K562 (cell line): ENCODE measurements around the gene HOXA9. TPM values are rescaled to one million over a fixed set of nuclear protein-coding genes. Genes with fewer than 3 reads are reported as not detected.

Source experiments
- ATAC-seq: fragments of 200-7000 bp; cut with Tn5 transposase; 3 replicates; pipeline ENCODE4 v1.9.1; 2020; ENCODE audit warnings: moderate library complexity
- BruUV-seq: library from RNA; stranded (reverse); fragments of 400-500 nt; replicated peaks from 2 replicates; lab custom pipeline; 2021; lab: Mats Ljungman, UMichigan
- CTCF ChIA-PET: fragments of 300-600 bp; formaldehyde crosslinking; extraction: SDS; loops from one replicate; lab custom pipeline; 2021; ENCODE audit warnings: low intra/inter-chr PET ratio; lab: Yijun Ruan, JAX
- POLR2A ChIA-PET: fragments of 300-600, 350-650 bp; sonication (Branson Sonifier 250); formaldehyde crosslinking; extraction: SDS; loops from one replicate; lab custom pipeline; 2021; ENCODE audit warnings: antibody characterized with exemption, inconsistent platforms; lab: Yijun Ruan, JAX
- DNase-seq, 4 experiments: peaks; one replicate each; pipeline versions ENCODE4 v3.0.0 to v3.0.0-alpha.2; 2011 to 2018; ENCODE audit warnings: low spot score in 3 of 4, mixed read lengths in 3 of 4; ENCODE audit errors: extremely low read depth in 1 of 4
- FAIRE-seq: peaks from 2 replicates; lab custom pipeline; 2011; peaks lifted over from hg19 to GRCh38; lab: Jason Lieb, UNC
- H2AFZ ChIP-seq: 2 replicates; pipeline ENCODE4 v1.6.0; 2011; ENCODE audit warnings: low read depth, low read length, control low read depth, inconsistent platforms
- H3K27ac ChIP-seq: fragments of 200-600 bp; 3 replicates; pipeline ENCODE4 v1.8.0; 2011; ENCODE audit warnings: low read depth, mild to moderate bottlenecking, control low read depth, inconsistent platforms, low read length, moderate library complexity, mixed read lengths; ENCODE audit errors: extremely low read depth
- H3K27me3 ChIP-seq, 2 experiments: fragments of 300-600 bp in 1 of 2; 2 replicates in 1 of 2; 3 replicates in 1 of 2; pipeline versions ENCODE4 v1.6.0 to v1.8.0; 2011; ENCODE audit warnings: inconsistent platforms in 2 of 2, low read length in 2 of 2, mild to moderate bottlenecking in 1 of 2, mixed read lengths in 1 of 2, moderate library complexity in 1 of 2; ENCODE audit not compliant: control insufficient read depth in 2 of 2, insufficient read depth in 2 of 2
- H3K36me3 ChIP-seq: fragments of 300-600 bp; 3 replicates; pipeline ENCODE4 v1.8.0; 2011; ENCODE audit warnings: mild to moderate bottlenecking, low read length, inconsistent platforms; ENCODE audit not compliant: control insufficient read depth, insufficient read depth
- H3K4me1 ChIP-seq, 2 experiments: fragments of 200-600 bp in 1 of 2; replicated peaks in 1 of 2; 2 replicates in 1 of 2; 3 replicates in 1 of 2; pipeline versions ENCODE4 v1.5.1 to v1.8.0; 2011; ENCODE audit warnings: inconsistent platforms in 2 of 2, low read length in 2 of 2, mild to moderate bottlenecking in 1 of 2, mixed read lengths in 1 of 2, moderate library complexity in 1 of 2; ENCODE audit not compliant: control insufficient read depth in 2 of 2, insufficient read depth in 2 of 2
- H3K4me2 ChIP-seq: 2 replicates; pipeline ENCODE4 v1.6.1; 2011; ENCODE audit warnings: low read length, control low read depth, inconsistent platforms, mixed read lengths; ENCODE audit not compliant: insufficient read depth
- H3K4me3 ChIP-seq: fragments of 200-600 bp; sonication (generic), shearing (Covaris generic); 2 replicates; pipeline ENCODE4 v1.5.1; 2016; ENCODE audit warnings: control low read depth, inconsistent platforms
- H3K79me2 ChIP-seq: fragments of 200-600 bp; 3 replicates; pipeline ENCODE4 v1.8.0; 2011; ENCODE audit warnings: low read length, inconsistent platforms; ENCODE audit not compliant: control insufficient read depth, insufficient read depth
- H3K9ac ChIP-seq, 2 experiments: 2 replicates each; pipeline versions ENCODE4 v1.6.0 to v1.6.1; 2011; ENCODE audit warnings: low read depth in 2 of 2, low read length in 2 of 2, control low read depth in 1 of 2, inconsistent platforms in 1 of 2, mild to moderate bottlenecking in 1 of 2, mixed read lengths in 1 of 2; ENCODE audit not compliant: insufficient read depth in 1 of 2
- H3K9me1 ChIP-seq: one replicate; pipeline ENCODE4 v1.6.0; 2011; ENCODE audit warnings: inconsistent platforms, mild to moderate bottlenecking, low read length, moderate library complexity; ENCODE audit not compliant: control insufficient read depth, insufficient read depth
- H3K9me3 ChIP-seq: replicated peaks from 2 replicates; pipeline ENCODE4 v1.5.1; 2011; ENCODE audit warnings: low read depth, low read length, inconsistent platforms; ENCODE audit not compliant: control insufficient read depth, insufficient read depth
- H4K20me1 ChIP-seq: replicated peaks from 2 replicates; pipeline ENCODE4 v1.6.1; 2011; ENCODE audit warnings: low read length, inconsistent platforms, mixed read lengths; ENCODE audit not compliant: control insufficient read depth, insufficient read depth
- CBX3 ChIP-seq, 2 experiments: IDR thresholded peaks; 1 replicate in 1 of 2; 2 replicates in 1 of 2; pipeline ENCODE4 v1.6.1; 2012; ENCODE audit warnings: inconsistent platforms in 2 of 2, low read length in 2 of 2, borderline replicate concordance in 1 of 2, control low read depth in 1 of 2
- FOSL1 ChIP-seq: fragments of 200-800 bp; sonication (Bioruptor generic); conservative IDR thresholded peaks from 2 replicates; pipeline ENCODE4 v1.6.1; 2016; ENCODE audit warnings: missing genetic modification characterization, missing compliant biosample characterization
- HEY1 ChIP-seq: fragments of 250-450 bp; sonication (Bioruptor Pico); IDR thresholded peaks from 2 replicates; pipeline ENCODE4 v1.5.0; 2020; ENCODE audit warnings: mild to moderate bottlenecking, moderate library complexity, borderline replicate concordance
- NCOA1 ChIP-seq: fragments of 450-650 bp; IDR thresholded peaks from 2 replicates; pipeline ENCODE4 v1.6.1; 2016; ENCODE audit warnings: low read depth
- ZNF197 ChIP-seq: fragments of 200-800 bp; sonication (Bioruptor generic); IDR thresholded peaks from 2 replicates; pipeline ENCODE4 v1.6.1; 2016; ENCODE audit warnings: low read depth, missing genetic modification characterization, missing compliant biosample characterization
- WGBS: fragments of 100-300 bp; shearing (Covaris generic); methylation state at CpG from one replicate; pipeline ENCODE4 v1.1.6; 2016; ENCODE audit warnings: low coverage, mixed read lengths; ENCODE audit not compliant: insufficient coverage; ENCODE audit errors: missing lambda C conversion rate; 5-methylcytosine and 5-hydroxymethylcytosine counted together
- in situ Hi-C: fragments of 300-500 bp; cut with MboI; formaldehyde crosslinking; loops from 4 replicates; pipeline ENCODE4 v1.15.0; 2018; ENCODE audit warnings: inconsistent platforms, mixed read lengths
- intact Hi-C: fragments of 100-400 bp; cut with micrococcal nuclease; formaldehyde crosslinking; loops from 2 replicates; pipeline ENCODE4 v1.14.2; 2022
- polyA plus RNA-seq, 8 experiments: library from polyadenylated mRNA; depleted of rRNA in 4 of 8; stranded (reverse) in 5 of 8; unstranded in 3 of 8; fragments of >200 nt; fragmentation: Nextera tagmentation in 2 of 8; fragmentation: Illumina TruSeq in 1 of 8; extraction: Ambion mirVana in 2 of 8; extraction: Trizol in 1 of 8; gene quantifications; 2 replicates each; pipeline versions ENCODE4 v1.2.1 to v1.2.3, GENCODE V29; 2011 to 2014; ENCODE audit warnings: inconsistent platforms in 1 of 8, missing spikeins in 1 of 8
- total RNA-seq, 7 experiments: library from RNA; depleted of rRNA in 6 of 7; stranded (reverse); fragments of >200 nt in 6 of 7; fragmentation: Illumina TruSeq in 2 of 7; extraction: Trizol in 2 of 7; gene quantifications; 2 replicates each; pipeline versions ENCODE4 v1.2.1 to v1.2.3, GENCODE V29; 2011 to 2021; ENCODE audit warnings: low replicate concordance in 1 of 7

The HOXA9 gene
- total and polyA plus RNA-seq, 9 of the 15 experiments (the other 6 are each of a cell fraction or from before 2014, with no cell fraction given): not detected

DNA sequence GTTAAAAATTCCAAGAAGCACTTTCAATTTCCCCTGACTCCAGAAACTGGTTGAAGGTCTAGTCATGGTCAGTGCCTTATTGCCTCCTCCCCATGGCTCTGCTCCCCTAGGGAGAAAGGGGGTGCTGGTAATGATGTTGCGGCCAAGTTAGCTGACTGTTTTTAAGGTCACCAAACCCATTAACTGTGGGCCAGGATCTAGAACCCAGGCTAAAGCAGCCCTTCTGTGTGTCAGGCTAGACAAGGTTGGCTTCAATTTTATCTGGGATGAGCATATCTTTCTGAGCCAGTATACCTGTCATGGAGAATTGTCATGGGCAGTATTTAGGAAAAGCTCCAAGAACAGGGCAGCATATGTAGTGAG, 45.7 kb upstream of the HOXA9 start:
- no peak for TF ChIP-seq HEY1 (CRISPR knock-in tag)
- TF ChIP-seq NCOA1: no peak
- TF ChIP-seq FOSL1 (tag): no peak
- TF ChIP-seq CBX3 (IDR thresholded peaks at IDR 0.05; ENCODE audit: borderline replicate concordance in 1 of 2, low read length in 2 of 2): no peak
- no peak for TF ChIP-seq ZNF197
- Histone ChIP-seq H3K27ac (no peak overlapping the region), H3K79me2 (no peaks in the 10 kb centered on the region), H3K36me3 (no peaks in the 10 kb centered on the region), H3K4me2 (no peak overlapping the region), H2AFZ (no peak overlapping the region), H3K9me3 (no peaks in the 10 kb centered on the region), H3K9me1 (no peaks in the 10 kb centered on the region), H3K4me3 (no peak overlapping the region), H3K27me3 (peaks cover 39 to 69% of the 10 kb centered on the region in 2 experiments), H3K4me1 (peaks cover 0 to 15% of the 10 kb centered on the region in 2 experiments; a peak in 1 of 5 replicates), H3K9ac (no peak overlapping the region), H4K20me1 (peaks cover 4% of the 10 kb centered on the region; the same call in 1 of the 2 replicates)
- no peak for DNase-seq
- ChIA-PET CTCF (interaction anchor here (0.6 kb wide), 1 partner anchor 13 kb away, joined by 3 read pairs; no protein-coding TSS in a partner anchor), POLR2A (no interaction called here)
- no peak for FAIRE-seq
- intact Hi-C loops (loop anchor here (2.0 to 5.0 kb wide), 2 partner anchors 366 to 452 kb away; partner anchors contain the start of gene HIBADH), in situ Hi-C loops (no loop called here)
- 86% methylated on average over 1 of the region's 1 CpG for WGBS
- no peak for ATAC-seq
- BruUV-seq: no TSS peak
